SU-DHL-6 (cell line): ENCODE results near the gene PTPRN2.

Experiments used
- H2AFZ ChIP-seq: fragments of 200-600 bp; sonication (generic); 2 replicates; pipeline ENCODE4 v1.6.1; 2014; ENCODE audit warnings: low read depth, mild to moderate bottlenecking, moderate library complexity, mixed read lengths, antibody characterized with exemption, low read length; ENCODE audit not compliant: severe bottlenecking
- H3F3A ChIP-seq: fragments of 200-600 bp; shearing (Covaris generic); 2 replicates; pipeline ENCODE4 v1.6.0; 2016; ENCODE audit warnings: antibody characterized with exemption, mild to moderate bottlenecking; ENCODE audit not compliant: insufficient read depth
- H3K27ac ChIP-seq: fragments of 200-600 bp; sonication (generic); 2 replicates; pipeline ENCODE4 v1.5.1; 2016; ENCODE audit warnings: low read depth, mild to moderate bottlenecking, low read length, moderate library complexity, mixed read lengths
- H3K27me3 ChIP-seq: fragments of 200-600 bp; sonication (generic), shearing (Covaris generic); 2 replicates; pipeline ENCODE4 v1.6.0; 2014; ENCODE audit warnings: mild to moderate bottlenecking, low read length
- H3K36me3 ChIP-seq: fragments of 200-600 bp; sonication (generic); 2 replicates; pipeline ENCODE4 v1.6.1; 2014; ENCODE audit warnings: mild to moderate bottlenecking, low read length, mixed read lengths
- H3K4me2 ChIP-seq: fragments of 300-600, 200-600 bp; shearing (Covaris generic), sonication (generic); 2 replicates; pipeline ENCODE4 v1.6.0; 2014; ENCODE audit warnings: low read length, low read depth, mild to moderate bottlenecking; ENCODE audit not compliant: poor library complexity, severe bottlenecking
- H3K4me3 ChIP-seq: fragments of 200-600 bp; sonication (generic); 2 replicates; pipeline ENCODE4 v1.5.1; 2014; ENCODE audit warnings: antibody characterized with exemption, low read length, mild to moderate bottlenecking, mixed read lengths; ENCODE audit not compliant: insufficient read depth, poor library complexity, severe bottlenecking
- H3K79me2 ChIP-seq: fragments of 200-600 bp; sonication (generic); 2 replicates; pipeline ENCODE4 v1.6.1; 2014; ENCODE audit warnings: mild to moderate bottlenecking, low read length, moderate library complexity; ENCODE audit not compliant: insufficient read depth
- H3K9ac ChIP-seq: fragments of 200-600 bp; sonication (generic); 2 replicates; pipeline ENCODE4 v1.7.0; 2014; ENCODE audit warnings: mild to moderate bottlenecking, low read length
- H3K9me2 ChIP-seq: fragments of 200-600 bp; sonication (generic); replicated peaks from 2 replicates; pipeline ENCODE4 v1.6.1; 2014; ENCODE audit warnings: low read length; ENCODE audit not compliant: insufficient read depth
- H3K9me3 ChIP-seq: fragments of 200-600 bp; sonication (generic); 2 replicates; pipeline ENCODE4 v1.6.1; 2014; ENCODE audit warnings: low read length, mixed read lengths; ENCODE audit not compliant: insufficient read depth
- H4K20me1 ChIP-seq: fragments of 200-600 bp; sonication (generic); 2 replicates; pipeline ENCODE4 v1.6.1; 2014; ENCODE audit warnings: low read depth, mild to moderate bottlenecking, antibody characterized with exemption, low read length, moderate library complexity, mixed read lengths
- CTCF ChIP-seq: fragments of 200-600 bp; sonication (generic); IDR thresholded peaks from one replicate; pipeline ENCODE4 v1.5.1; 2017; ENCODE audit warnings: antibody characterized with exemption, mild to moderate bottlenecking, low read length, moderate library complexity; ENCODE audit not compliant: insufficient read depth, poor library complexity, severe bottlenecking
- EZH2phosphoT487 ChIP-seq: fragments of 200-600 bp; sonication (generic), shearing (Covaris generic); conservative IDR thresholded peaks from 2 replicates; pipeline ENCODE4 v1.6.1; 2018; ENCODE audit warnings: mild to moderate bottlenecking, antibody characterized with exemption, low read length, moderate library complexity, mixed read lengths

PTPRN2 gene

DNA sequence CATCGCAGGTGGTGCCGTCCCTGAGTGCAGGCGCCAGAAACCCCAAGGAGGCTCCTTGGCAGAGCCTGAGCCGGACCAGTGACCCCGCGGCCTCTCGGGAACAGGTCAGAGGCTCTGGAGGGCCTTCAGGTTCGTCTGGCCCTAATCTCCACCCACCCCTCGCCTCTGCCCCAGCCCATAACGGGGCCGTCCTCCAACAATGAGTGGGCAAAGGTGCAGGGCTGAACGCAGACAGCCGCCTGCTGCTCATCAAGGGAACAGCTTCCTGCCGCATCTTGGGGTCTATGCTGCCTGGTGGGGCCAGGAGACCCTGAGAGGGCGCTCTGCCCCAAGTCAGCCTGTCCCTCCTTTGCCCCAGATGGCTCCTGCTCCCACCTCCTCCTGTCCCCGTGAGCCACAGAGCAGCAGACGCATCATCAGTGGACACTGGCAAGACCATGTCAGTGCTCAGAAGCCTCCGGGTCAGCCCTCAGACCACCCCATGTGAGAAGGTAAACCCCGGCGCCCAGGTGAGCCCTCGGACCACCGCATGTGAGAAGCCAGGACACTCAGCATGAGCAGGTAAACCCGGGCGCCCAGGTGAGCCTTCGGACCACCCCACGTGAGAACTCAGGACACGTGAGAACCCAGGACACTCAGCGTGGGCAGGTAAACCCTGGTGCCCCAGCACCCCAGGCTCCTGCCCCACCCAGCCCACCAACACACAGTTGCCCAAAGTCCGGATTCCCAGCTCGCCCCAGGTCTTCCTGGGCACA is 142.0 kb downstream of the PTPRN2 start:
- H3K9me2 ChIP-seq, result no peaks in the 10 kb centered on the region
- peaks cover 3% of the 10 kb centered on the region; the same call in 1 of the 2 replicates for H3K9me3 ChIP-seq
- H3K27me3 ChIP-seq, result no peaks in the 10 kb centered on the region
- H3K36me3 ChIP-seq, result no peaks in the 10 kb centered on the region
- no peak overlapping the region for H3K4me2 ChIP-seq
- no peaks in the 10 kb centered on the region for H3K79me2 ChIP-seq
- no peaks in the 10 kb centered on the region for H3F3A ChIP-seq
- H3K9ac ChIP-seq, result no peak overlapping the region
- H3K27ac ChIP-seq, result no peak overlapping the region
- no peaks in the 10 kb centered on the region for H4K20me1 ChIP-seq
- no peak overlapping the region for H2AFZ ChIP-seq
- no peak for TF ChIP-seq EZH2phosphoT487
- H3K4me3 ChIP-seq, result no peak overlapping the region

GRCh38 chr7:158444501-158445420 is 142.9 kb downstream of the PTPRN2 start:
- H3K4me3 ChIP-seq, result no peak overlapping the region
- no peaks in the 10 kb centered on the region for H3F3A ChIP-seq
- H3K36me3 ChIP-seq, result no peaks in the 10 kb centered on the region
- TF ChIP-seq EZH2phosphoT487, result no peak
- no peak for TF ChIP-seq CTCF
- no peaks in the 10 kb centered on the region for H3K79me2 ChIP-seq
- H2AFZ ChIP-seq, result no peak overlapping the region
- H4K20me1 ChIP-seq, result no peaks in the 10 kb centered on the region
- no peaks in the 10 kb centered on the region for H3K9me2 ChIP-seq
- H3K9me3 ChIP-seq, result peaks cover 3% of the 10 kb centered on the region; the same call in 1 of the 2 replicates
- H3K9ac ChIP-seq, result no peak overlapping the region
- H3K27ac ChIP-seq, result no peak overlapping the region
- no peaks in the 10 kb centered on the region for H3K27me3 ChIP-seq
- H3K4me2 ChIP-seq, result no peak overlapping the region

- H3K4me2 ChIP-seq, result no peak overlapping the region
- no peak overlapping the region for H3K27ac ChIP-seq
- H3K36me3 ChIP-seq, result no peaks in the 10 kb centered on the region
- H3F3A ChIP-seq, result no peaks in the 10 kb centered on the region
- no peaks in the 10 kb centered on the region for H3K79me2 ChIP-seq
- H4K20me1 ChIP-seq, result no peaks in the 10 kb centered on the region
- no peak overlapping the region for H3K4me3 ChIP-seq
- H3K9me3 ChIP-seq, result peaks cover 3% of the 10 kb centered on the region; the same call in 1 of the 2 replicates
- H3K9ac ChIP-seq, result no peak overlapping the region
- H3K9me2 ChIP-seq, result no peaks in the 10 kb centered on the region
- H3K27me3 ChIP-seq, result no peaks in the 10 kb centered on the region
- TF ChIP-seq CTCF (no peak), EZH2phosphoT487 (no peak)
- no peak overlapping the region for H2AFZ ChIP-seq
Observed at GRCh38 chr7:158443688-158444483, 143.7 kb downstream of the PTPRN2 start.
